ENCODE results near the gene KATNA1.

Gene KATNA1

GRCh38 chr6:149581349-149581748 is 67.2 kb downstream of the KATNA1 start:
- TF ChIP-seq EP300 (IDR thresholded peaks at IDR 0.05; ENCODE audit: borderline replicate concordance) (no peak), REST (IDR thresholded peaks at IDR 0.05; ENCODE audit: low read depth) (no peak), ZBTB7A (IDR thresholded peaks at IDR 0.05; ENCODE audit: low read depth) (no peak), RAD21 (IDR thresholded peaks at IDR 0.05; ENCODE audit: low read depth) (no peak), YY1 (IDR thresholded peaks at IDR 0.05; ENCODE audit: low read depth) (no peak), NFIC (IDR thresholded peaks at IDR 0.05) (no peak), CREB1 (IDR thresholded peaks at IDR 0.05; ENCODE audit: low read depth) (no peak), TCF12 (IDR thresholded peaks at IDR 0.05; ENCODE audit: low read depth) (no peak), MAX (IDR thresholded peaks at IDR 0.05) (no peak), EGR1 (IDR thresholded peaks at IDR 0.05) (no peak), TEAD4 (IDR thresholded peaks at IDR 0.05) (no peak), USF1 (IDR thresholded peaks at IDR 0.05) (no peak), CEBPB (IDR thresholded peaks at IDR 0.05) (no peak), TAF1 (IDR thresholded peaks at IDR 0.05; ENCODE audit: low read depth) (no peak), FOXM1 (IDR thresholded peaks at IDR 0.05; ENCODE audit: borderline replicate concordance, low read depth) (no peak)

- no peak for TF ChIP-seq USF1 (IDR thresholded peaks at IDR 0.05)
- TF ChIP-seq MAX (IDR thresholded peaks at IDR 0.05) = no peak
- TF ChIP-seq TAF1 (IDR thresholded peaks at IDR 0.05; ENCODE audit: low read depth) = no peak
- no peak for TF ChIP-seq TCF12 (IDR thresholded peaks at IDR 0.05; ENCODE audit: low read depth)
- TF ChIP-seq RAD21 (IDR thresholded peaks at IDR 0.05; ENCODE audit: low read depth) = no peak
These were observed 67.6 kb downstream of the KATNA1 start for GRCh38 chr6:149580880-149581279.

GRCh38 chr6:149567945-149568585 is 80.4 kb downstream of the KATNA1 start:
- no peak for TF ChIP-seq MAX (IDR thresholded peaks at IDR 0.05)
- no peak for TF ChIP-seq RAD21 (IDR thresholded peaks at IDR 0.05; ENCODE audit: low read depth)
- no peak for TF ChIP-seq CREB1 (IDR thresholded peaks at IDR 0.05; ENCODE audit: low read depth)
- TF ChIP-seq EP300 (IDR thresholded peaks at IDR 0.05; ENCODE audit: borderline replicate concordance) = no peak
- TF ChIP-seq TCF12 (IDR thresholded peaks at IDR 0.05; ENCODE audit: low read depth) = no peak

- TF ChIP-seq TAF1 (IDR thresholded peaks at IDR 0.05; ENCODE audit: low read depth) = no peak
- 0 out of 2 replicates have a peak, but pooled peaks have one; percentile 1 for TF ChIP-seq USF1 (IDR thresholded peaks at IDR 0.05)
These were observed 81.3 kb downstream of the KATNA1 start for GRCh38 chr6:149567194-149567586.

GRCh38 chr6:149566410-149567193 is 81.9 kb downstream of the KATNA1 start:
- TF ChIP-seq CEBPB (IDR thresholded peaks at IDR 0.05) = no peak
- TF ChIP-seq ZBTB7A (IDR thresholded peaks at IDR 0.05; ENCODE audit: low read depth) = peak; percentile 92
- TF ChIP-seq EGR1 (IDR thresholded peaks at IDR 0.05) = no peak; the same call in 1 of the 2 replicates
- peak; percentile 40; the same call in 1 of the 2 replicates for TF ChIP-seq MAX (IDR thresholded peaks at IDR 0.05)
- TF ChIP-seq REST (IDR thresholded peaks at IDR 0.05; ENCODE audit: low read depth) = no peak
- peak; percentile 42; the same call in 1 of the 2 replicates for TF ChIP-seq TAF1 (IDR thresholded peaks at IDR 0.05; ENCODE audit: low read depth)
- TF ChIP-seq USF1 (IDR thresholded peaks at IDR 0.05) = 0 out of 2 replicates have a peak, but pooled peaks have one; percentile 2
- no peak for TF ChIP-seq CREB1 (IDR thresholded peaks at IDR 0.05; ENCODE audit: low read depth)
- TF ChIP-seq YY1 (IDR thresholded peaks at IDR 0.05; ENCODE audit: low read depth) = peak; percentile 84
- TF ChIP-seq FOXM1 (IDR thresholded peaks at IDR 0.05; ENCODE audit: borderline replicate concordance, low read depth) = no peak
- TF ChIP-seq NFIC (IDR thresholded peaks at IDR 0.05) = no peak
- TF ChIP-seq TEAD4 (IDR thresholded peaks at IDR 0.05) = no peak
- no peak for TF ChIP-seq RAD21 (IDR thresholded peaks at IDR 0.05; ENCODE audit: low read depth)
- no peak for TF ChIP-seq EP300 (IDR thresholded peaks at IDR 0.05; ENCODE audit: borderline replicate concordance)
- peak; percentile 24; the same call in 1 of the 2 replicates for TF ChIP-seq TCF12 (IDR thresholded peaks at IDR 0.05; ENCODE audit: low read depth)
